Globus pallidus (tissue), 1 donor: ENCODE measurements around the gene PPOX.

ENCODE experiments used
- DNase-seq: peaks from one replicate; pipeline ENCODE4 v3.0.0-alpha.2; 2015; ENCODE audit warnings: low spot score

The PPOX gene

DNA sequence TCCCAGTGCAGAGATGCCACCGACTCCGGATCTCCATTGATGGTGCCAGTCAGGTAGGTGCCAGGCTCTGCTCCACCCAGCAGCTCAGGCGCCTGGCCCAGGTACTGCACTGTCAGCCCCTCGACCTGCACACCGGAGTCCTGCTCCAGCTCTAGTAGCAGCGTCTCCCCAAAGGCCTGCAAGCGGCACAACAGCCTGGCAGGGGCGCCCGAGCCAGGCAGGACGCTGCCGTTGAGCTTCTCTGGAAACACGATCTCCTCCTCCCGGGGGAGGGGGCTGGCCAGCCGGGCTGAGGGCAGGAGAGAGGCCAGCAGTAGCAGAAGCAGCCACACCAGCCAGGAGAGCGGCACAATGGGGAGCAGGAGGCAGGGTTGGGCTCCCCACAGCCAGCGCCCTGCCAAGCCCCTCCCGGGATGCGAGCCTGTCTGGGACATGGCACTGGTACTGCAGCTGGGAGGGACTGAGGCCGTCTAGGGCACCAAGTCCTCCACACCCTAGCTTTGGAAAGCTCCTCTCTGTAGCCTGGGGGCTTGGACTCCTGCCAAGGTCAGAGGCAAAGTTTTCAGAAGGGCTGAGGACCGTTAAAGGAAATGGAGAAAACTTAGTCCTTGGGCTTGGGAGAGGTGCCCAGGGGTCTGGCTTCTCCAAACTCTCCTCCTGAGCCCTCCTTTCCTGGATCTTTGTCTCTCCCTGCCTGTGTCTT lies 32.1 kb downstream of the PPOX start:
- DNase-seq = no peak

GRCh38 chr1:161198897-161199431 lies 32.7 kb downstream of the PPOX start, which contains the start of gene ADAMTS4:
Gene ADAMTS4, minus strand, starts transcription at chr1:161199054. Its CDS starts 427 bp downstream, at chr1:161198627.
- DNase-seq = peak; percentile 96

- no peak for DNase-seq
Observed at GRCh38 chr1:161199506-161200139, 33.4 kb downstream of the PPOX start.

DNA sequence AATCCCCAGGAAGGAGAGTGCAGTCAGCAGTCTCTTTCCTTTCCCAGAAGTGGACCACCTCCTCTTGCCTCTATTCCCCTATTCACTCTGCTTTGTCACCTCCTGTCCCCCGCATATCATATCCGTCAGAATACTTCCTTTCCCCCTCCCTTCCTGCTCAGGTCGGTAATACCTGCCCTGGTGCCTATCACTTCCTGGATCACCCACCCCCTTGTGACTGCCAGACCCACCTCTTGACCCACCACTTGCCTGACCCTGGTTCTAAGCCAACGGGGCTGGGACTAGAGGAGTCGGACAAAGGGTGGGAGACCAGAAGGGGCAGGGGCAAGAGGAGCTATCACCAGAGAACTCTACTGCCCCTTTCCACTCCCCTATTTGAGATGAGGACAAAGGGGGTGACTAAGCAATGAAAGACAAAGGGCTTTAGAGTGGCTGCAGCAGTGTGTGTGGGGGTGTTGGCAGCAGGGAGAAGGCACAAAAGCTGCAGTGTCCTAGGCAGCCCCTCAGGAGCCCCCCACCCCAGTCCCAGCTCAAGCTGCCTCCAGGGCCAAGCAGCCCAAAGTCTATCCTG lies 34.3 kb downstream of the PPOX start:
- peak; percentile 96 for DNase-seq

DNA sequence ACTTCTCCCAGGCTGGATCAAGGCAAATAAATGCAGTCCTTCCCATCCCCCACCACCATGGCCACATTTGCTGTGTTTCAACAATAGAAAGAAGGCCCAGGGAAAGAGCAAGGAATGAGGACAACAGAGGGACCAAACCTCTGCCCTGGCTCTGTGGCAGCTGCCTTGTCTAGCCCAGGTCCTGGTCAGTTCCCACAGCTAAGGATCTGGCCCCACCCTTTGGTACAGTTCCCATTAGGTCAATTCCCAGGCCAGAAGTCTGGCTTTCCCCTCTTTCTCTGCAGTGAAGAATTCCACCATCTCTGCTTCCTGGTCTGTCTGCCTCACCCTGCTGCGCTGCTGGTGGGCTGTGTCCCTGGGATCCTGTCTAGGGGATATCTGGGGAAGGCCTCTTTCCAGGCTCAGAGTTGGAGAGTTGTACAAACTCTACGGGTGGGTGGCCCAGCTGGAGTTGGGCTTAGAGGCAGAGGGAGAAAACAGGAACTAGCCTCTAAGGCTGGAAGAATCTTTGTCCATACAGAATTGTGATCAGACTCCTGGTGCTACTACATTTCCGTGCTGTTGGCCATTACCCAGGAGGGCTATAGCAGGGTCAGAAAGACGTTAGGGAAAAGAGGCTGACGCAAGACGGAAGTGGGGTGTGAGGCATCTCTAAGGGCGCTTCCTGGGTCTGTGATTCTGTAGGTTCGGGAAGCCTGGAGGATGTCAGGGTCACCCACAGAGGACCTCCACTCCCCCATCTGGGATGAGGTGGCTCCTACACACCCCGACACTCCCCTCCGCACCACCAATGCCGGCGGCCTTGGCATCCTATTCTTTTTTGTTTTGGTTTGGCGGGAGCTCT lies 35.0 kb downstream of the PPOX start:
- DNase-seq = peak; percentile 74

- DNase-seq = peak; percentile 99
Observed at GRCh38 chr1:161201836-161202712, 35.8 kb downstream of the PPOX start, which contains the start of gene NDUFS2. Gene NDUFS2, plus strand, starts transcription at chr1:161202367. Its CDS starts 19 bp downstream, at chr1:161202386.

- no peak for DNase-seq
Observed at GRCh38 chr1:161206411-161207140, 40.4 kb downstream of the PPOX start.

DNA sequence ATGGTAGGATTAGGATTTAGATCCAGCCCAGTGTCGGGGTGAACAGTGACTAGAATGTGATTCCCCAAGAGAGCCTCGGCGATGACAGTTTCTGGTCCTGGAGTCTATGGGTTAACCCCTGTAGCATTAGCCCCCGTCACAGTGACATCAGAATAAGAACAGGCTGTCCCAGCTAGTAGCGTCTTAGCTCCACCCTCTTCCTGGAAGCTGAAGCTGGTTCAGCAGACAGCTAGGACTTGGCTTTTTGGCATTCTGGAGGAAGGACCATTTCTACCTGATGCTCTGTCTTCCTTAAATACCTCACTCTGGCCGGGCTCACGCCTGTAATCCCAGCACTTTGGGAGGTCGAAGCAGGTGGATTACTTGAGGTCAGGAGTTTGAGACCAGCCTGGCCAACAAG lies 40.9 kb downstream of the PPOX start:
- DNase-seq = no peak

GRCh38 chr1:161209790-161210409 lies 43.7 kb downstream of the PPOX start:
- peak; percentile 72 for DNase-seq

DNA sequence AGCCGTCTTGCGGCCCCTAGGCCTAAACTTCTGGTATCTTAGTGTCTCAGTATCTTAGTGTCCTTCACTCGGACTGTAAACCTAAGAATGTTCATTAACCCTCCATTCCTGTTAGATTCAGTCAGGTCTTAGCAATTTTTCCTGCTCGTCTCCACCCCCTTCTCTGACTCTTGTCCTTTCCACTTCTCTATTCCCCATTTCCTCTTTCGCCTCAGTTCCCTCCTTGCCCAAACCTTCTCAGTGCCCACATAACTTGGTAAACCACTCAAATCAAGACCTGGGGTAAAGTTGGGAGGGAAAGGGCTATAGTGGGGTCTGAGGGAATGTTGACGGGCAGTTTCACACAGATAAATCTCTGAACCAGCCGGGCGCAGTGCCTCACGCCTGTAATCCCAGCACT lies 48.1 kb downstream of the PPOX start:
- DNase-seq = peak; percentile 23

- no peak for DNase-seq
Observed at GRCh38 chr1:161215076-161215475, 48.9 kb downstream of the PPOX start, which contains the start of gene FCER1G. Gene FCER1G, plus strand, starts transcription at chr1:161215295. Its CDS starts 27 bp downstream, at chr1:161215322.

- DNase-seq = no peak
Observed at GRCh38 chr1:161216945-161217712, 50.9 kb downstream of the PPOX start.

DNA sequence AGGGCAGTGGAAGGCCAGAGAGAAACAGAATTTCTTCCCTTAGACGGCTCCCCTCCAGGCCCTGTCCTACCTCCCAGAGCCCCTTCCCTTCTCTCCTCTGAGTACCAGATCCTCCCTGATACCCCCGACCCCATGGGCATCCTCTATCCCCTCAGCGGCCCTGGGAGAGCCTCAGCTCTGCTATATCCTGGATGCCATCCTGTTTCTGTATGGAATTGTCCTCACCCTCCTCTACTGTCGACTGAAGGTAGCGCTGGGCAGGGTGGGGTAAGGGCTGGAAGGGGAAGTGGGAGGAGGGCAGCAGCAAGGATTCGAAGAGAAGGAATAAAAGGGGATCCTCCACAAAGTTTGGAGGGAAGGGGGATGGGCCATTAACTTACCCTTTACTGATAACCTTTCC lies 51.6 kb downstream of the PPOX start:
- DNase-seq = no peak

DNA sequence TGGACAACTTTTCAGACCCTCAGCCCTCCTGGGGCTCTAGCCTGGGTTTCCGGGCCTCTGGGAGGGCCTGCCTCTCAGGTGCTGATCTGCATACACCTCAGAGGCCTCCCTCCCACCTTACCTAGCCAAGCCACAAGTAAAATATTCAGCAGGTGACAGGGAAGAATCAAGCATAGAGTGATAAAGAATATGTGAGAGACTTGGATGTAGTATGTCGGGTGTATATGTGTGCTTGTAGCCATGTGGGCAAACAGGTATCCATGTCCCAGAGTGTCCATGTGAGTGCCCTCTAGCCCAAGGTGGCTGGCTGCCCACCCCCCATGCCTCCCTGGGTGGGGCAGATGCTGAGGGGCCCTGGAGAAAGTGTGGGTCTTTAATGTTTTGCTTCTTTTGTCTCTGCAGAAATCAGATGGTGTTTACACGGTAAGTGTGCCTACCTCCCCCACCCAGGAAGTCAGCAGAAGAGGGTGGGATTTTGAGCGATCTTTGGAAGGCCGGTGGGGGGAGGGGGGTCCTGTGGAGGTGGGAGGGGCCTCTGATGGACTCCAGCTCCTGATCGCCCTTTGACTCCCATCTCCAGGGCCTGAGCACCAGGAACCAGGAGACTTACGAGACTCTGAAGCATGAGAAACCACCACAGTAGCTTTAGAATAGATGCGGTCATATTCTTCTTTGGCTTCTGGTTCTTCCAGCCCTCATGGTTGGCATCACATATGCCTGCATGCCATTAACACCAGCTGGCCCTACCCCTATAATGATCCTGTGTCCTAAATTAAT lies 52.3 kb downstream of the PPOX start:
- no peak for DNase-seq

DNA sequence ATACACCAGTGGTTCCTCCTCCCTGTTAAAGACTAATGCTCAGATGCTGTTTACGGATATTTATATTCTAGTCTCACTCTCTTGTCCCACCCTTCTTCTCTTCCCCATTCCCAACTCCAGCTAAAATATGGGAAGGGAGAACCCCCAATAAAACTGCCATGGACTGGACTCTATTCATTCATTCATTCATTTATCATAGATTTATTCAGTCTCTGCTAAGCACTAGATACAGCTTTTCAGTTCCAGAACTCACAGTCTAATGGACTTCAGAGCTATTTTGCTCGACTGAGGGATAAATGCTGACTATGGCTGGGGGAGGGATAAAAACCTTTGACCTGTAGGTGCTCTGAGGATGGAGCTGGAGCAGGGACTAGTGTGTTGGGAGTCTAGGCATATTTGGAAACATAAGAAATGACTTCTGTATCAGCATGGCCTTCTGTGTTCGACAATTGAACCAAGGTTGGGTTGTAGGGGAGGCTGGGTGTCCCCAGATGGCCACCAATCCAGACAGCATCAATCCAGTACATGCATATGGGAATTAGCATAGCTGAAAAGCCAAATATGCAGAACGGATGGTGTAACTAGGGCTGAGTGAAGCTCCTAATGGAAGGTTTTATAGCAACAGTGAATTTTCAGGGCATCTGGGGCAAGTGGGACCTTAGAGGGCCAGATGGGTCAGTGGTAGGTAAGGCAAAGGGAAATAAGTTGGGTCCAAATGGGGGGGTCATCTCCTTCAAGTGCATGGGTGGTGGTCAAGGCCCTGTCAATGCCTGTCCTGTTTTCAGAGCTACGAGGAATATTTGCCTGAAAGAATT lies 53.1 kb downstream of the PPOX start:
- DNase-seq = no peak

- DNase-seq = no peak
Observed at GRCh38 chr1:161220002-161220401, 53.8 kb downstream of the PPOX start.
